GM13977 (cell line): ENCODE data around the gene ABTB2.

ENCODE experiments used
- DNase-seq: peaks from one replicate; pipeline ENCODE4 v3.0.0; 2012; ENCODE audit warnings: low spot score
- CTCF ChIP-seq: IDR thresholded peaks from 2 replicates; pipeline ENCODE4 v1.5.1; 2012; ENCODE audit warnings: mild to moderate bottlenecking, control low read depth; ENCODE audit not compliant: insufficient read depth; ENCODE audit errors: extremely low read depth, missing control alignments
- in situ Hi-C: fragments of 300-500 bp; cut with MboI; formaldehyde crosslinking; loops from one replicate; pipeline ENCODE4 v1.12.0; 2022; ENCODE audit warnings: low sequenced_read_pairs, low pct_unique_long_range_greater_than_20kb, mixed read lengths, inconsistent platforms; ENCODE audit not compliant: unreplicated experiment

Gene ABTB2

GRCh38 chr11:34316347-34317035 is 41.3 kb downstream of the ABTB2 start:
- in situ Hi-C loops = no loop called here
- no peak for TF ChIP-seq CTCF
- no peak for DNase-seq

GRCh38 chr11:34315394-34315793 is 42.4 kb downstream of the ABTB2 start:
- in situ Hi-C loops = no loop called here
- TF ChIP-seq CTCF = no peak
- no peak for DNase-seq

DNA sequence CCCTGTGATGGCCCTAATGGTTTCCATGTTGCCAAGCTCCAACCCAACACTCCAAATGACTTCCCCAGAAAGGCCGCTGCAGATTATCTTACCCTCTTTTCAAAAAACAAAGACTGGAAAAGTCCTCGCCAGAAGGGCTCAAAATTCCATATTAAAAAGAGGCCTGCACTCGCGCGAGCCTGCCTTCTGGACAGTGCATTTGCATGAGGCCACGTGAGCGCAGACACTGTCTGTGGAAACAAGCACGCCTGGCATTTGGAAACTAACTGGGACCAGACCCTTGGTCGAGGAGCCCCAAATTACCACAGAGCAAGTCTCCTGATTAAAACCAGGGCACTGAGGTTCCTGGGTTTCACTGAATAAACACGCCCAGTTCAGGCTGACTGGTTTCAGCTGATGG is 42.9 kb downstream of the ABTB2 start:
- in situ Hi-C loops = no loop called here
- no peak for TF ChIP-seq CTCF
- no peak for DNase-seq

- DNase-seq = no peak
- in situ Hi-C loops = no loop called here
- TF ChIP-seq CTCF = no peak
These were observed 43.6 kb downstream of the ABTB2 start for GRCh38 chr11:34314176-34314575.

GRCh38 chr11:34313099-34313517 is 44.7 kb downstream of the ABTB2 start:
- in situ Hi-C loops = no loop called here
- no peak for TF ChIP-seq CTCF
- DNase-seq = peak; percentile 38

DNA sequence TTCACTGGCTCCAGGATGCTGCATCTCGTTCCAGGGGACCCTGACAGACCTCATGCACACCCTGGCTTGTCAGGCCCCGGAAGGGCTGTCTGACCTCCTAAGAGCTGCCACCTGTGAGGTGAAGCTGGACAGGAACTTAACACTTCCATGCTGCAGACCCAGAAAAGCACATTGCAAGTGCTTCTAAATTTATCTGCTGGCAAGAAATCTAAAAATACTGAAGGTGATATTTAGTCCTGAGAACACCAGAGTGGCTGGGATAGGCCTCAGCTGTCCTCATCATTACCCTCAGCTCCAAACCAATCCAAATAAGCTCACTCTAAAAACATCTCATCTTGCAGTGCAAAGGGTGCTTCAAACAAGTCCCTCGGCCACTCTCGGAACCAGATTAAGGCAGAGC is 46.7 kb downstream of the ABTB2 start:
- in situ Hi-C loops = no loop called here
- TF ChIP-seq CTCF = no peak
- no peak for DNase-seq
